ENCODE results near the gene ACACA. TPM values are rescaled to one million over a fixed set of nuclear protein-coding genes. Genes with fewer than 3 reads are reported as not detected.
"Not testable (repeated sequence)": the region's sequence is repeated elsewhere in the genome, so short reads cannot be mapped to it uniquely, and the experiment has no call there.

ACACA gene
- 39.9 TPM for polyA plus RNA-seq (ENCODE audit: insufficient read length)
- long read RNA-seq, donor 1, partial matches to known transcripts = 0 of 1 reads
- long read RNA-seq, donor 1, other reads (novel, unspliced or antisense) = 0 of 1 reads
- long read RNA-seq, donor 2, partial matches to known transcripts = 0 of 1 reads
- long read RNA-seq, donor 2, other reads (novel, unspliced or antisense) = 0 of 1 reads
- long read RNA-seq, donor 3, partial matches to known transcripts = 0 of 3 reads
- long read RNA-seq, donor 3, other reads (novel, unspliced or antisense) = 0 of 3 reads
- long read RNA-seq, donor 4 = 0 reads
- long read RNA-seq, donor 5, partial matches to known transcripts = 0 of 1 reads
- long read RNA-seq, donor 5, other reads (novel, unspliced or antisense) = 0 of 1 reads
- long read RNA-seq, donor 6, partial matches to known transcripts = 0 of 1 reads
- long read RNA-seq, donor 6, other reads (novel, unspliced or antisense) = 0 of 1 reads
- long read RNA-seq, donor 7, partial matches to known transcripts = 5 of 5 reads
- long read RNA-seq, donor 7, other reads (novel, unspliced or antisense) = 0 of 5 reads
- long read RNA-seq, donor 8 = 0 reads

DNA sequence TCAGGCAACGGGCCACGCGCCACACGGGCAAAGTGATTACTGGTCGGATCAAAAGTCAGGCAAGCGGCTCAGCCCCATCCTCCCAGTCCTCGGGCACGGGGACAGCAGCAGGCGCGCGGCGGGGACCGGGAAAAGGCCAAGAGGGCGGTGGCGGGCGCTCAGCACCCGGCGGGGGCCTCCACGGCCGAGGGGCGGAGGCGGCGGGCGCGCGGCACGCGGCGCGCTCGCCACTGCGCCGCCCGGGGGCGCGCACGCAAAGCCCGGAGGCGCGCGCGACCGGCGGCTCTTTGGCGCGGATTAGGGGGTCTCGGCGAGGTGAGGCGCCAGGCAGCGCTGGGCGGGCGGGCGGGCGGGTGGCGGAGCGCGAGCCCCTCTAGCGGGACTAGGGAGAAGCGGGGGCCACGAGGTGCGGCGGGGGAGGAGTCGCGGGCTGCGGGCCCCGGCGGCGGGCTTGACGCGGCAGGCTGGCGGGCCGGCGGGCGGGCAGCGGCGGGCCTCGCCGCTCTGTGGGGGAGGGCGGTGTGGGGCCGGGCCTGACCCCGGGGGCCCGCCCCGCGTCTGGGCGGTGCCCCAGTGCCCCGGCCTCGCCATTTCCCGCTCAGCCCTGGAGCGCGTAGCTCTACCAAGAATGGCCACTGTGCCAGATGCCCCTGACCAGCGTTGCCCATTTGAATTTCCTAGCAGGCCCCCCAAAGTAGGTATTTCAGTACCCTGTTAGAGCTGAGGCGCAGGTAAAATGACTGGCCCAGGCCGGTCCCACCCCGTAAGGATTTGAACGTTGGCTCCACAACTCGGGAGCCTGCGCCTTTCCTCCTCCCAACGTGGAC lies at the start of gene ACACA, which contains the start of gene TADA2A:
Gene ACACA, minus strand, starts transcription at position 202 of the 827 bp plus-strand sequence. CDS start 537 bp downstream, outside the sequence.
Gene TADA2A, plus strand, starts transcription at position 252 of the 827 bp plus-strand sequence. CDS start 4,480 bp downstream, outside the sequence.
- peak; percentile 68 for DNase-seq

- DNase-seq = peak; percentile 12
Measured at GRCh38 chr17:37450112-37450511, 43.5 kb upstream of the ACACA start.

DNA sequence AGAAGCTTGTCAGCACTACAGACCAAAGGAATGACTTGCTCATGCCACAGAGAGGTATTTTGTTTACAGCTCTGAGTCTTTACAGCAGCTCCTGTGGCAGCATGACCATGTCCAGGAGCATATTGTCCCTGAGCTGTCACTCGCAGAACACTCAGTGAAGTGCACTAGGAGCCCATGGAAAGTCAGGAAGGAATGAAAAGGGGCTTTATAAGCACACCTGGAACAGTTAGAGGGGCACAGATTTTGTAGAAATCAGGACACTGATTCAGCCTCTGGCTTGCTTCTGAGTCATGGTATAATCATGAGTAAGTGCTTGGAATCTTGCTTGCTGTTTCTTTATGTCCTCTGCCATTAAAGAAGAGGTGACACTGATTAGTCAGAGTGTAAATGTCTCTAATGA lies 41.0 kb upstream of the ACACA start:
- no peak for DNase-seq

GRCh38 chr17:37446027-37446426 lies 39.4 kb upstream of the ACACA start:
- DNase-seq = no peak

- DNase-seq = not testable (repeated sequence)
Measured at GRCh38 chr17:37441369-37442014, 34.9 kb upstream of the ACACA start.

GRCh38 chr17:37440424-37440823 lies 33.8 kb upstream of the ACACA start:
- no peak for DNase-seq

DNA sequence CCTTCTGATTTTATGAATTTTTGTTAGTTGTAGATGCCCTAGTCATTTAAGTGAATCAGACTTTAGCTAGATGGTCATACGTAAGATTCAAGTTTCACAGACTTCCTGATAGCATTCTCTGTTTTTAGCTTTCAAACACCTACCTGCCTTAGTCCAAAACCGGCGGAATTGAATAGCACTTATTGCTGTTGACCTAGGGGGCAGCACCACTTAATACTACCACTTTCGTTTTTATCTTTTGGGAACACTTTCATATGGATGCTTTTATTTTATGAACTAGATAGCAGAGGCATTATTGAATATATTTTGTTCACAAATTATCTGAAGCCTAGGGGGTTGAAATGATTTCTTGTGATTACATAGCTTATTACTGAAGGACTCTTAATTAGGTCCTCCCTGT lies 31.5 kb upstream of the ACACA start:
- DNase-seq = no peak

DNA sequence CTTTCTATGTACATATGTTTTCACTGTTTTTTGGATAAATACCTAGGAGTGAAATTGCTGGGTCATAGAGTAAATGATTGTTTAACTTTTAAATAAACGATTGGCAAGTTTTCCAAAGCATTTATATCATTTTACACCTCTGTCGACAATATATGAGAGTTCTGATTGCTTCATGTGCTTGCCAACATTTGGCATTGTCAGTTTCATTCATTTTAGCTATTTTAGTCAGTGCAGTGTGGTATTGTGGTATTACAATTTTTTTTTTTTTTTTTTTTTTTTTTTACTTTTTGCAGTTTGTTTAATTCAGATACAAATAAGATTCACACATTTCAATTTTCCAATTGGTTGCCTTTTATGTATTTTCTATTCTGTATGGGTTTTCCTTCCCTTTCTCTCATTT lies 26.0 kb upstream of the ACACA start:
- no peak for DNase-seq

- no peak for DNase-seq
Measured at GRCh38 chr17:37430051-37430627, 23.5 kb upstream of the ACACA start.

- DNase-seq = no peak
Measured at GRCh38 chr17:37429453-37429852, 22.8 kb upstream of the ACACA start.

- DNase-seq = no peak
Measured at GRCh38 chr17:37429039-37429438, 22.4 kb upstream of the ACACA start.

DNA sequence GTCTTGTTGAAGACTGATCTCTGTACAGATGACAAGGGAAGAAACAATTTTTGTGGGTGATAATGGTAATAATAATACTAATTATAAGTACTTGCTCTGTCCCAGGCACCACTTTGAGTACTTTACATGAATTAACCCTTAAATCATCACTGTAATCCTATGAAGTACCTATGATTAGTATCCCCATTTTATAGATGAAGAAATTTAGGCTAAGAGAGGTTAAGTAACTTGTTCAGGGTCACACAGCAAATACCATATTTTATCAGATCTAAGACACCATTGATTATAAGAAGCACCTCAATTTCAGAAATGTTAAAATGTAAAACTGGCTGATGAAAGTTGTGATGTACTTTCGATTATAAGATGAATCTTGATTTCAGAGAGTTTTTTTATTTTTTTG lies 18.6 kb upstream of the ACACA start:
- DNase-seq = no peak

GRCh38 chr17:37422971-37423625 lies 16.5 kb upstream of the ACACA start:
- DNase-seq = no peak

DNA sequence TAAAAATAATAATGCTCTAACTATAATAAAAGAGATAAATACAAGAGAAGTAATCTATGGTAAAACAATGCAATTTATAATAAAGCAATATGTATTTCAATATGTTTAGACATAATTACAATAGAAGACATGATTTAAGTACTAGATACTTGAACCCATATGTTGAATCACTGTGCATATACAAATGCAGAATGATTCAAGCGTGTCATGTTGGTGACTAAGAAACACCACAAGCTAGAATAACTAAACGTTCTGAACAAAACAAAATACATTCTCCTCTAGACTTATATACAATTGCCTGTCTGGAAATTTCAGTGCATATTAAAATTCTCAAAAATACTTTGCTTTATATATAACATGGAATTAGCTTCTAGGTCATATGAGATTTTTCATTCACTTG lies 11.2 kb upstream of the ACACA start:
- DNase-seq = no peak

DNA sequence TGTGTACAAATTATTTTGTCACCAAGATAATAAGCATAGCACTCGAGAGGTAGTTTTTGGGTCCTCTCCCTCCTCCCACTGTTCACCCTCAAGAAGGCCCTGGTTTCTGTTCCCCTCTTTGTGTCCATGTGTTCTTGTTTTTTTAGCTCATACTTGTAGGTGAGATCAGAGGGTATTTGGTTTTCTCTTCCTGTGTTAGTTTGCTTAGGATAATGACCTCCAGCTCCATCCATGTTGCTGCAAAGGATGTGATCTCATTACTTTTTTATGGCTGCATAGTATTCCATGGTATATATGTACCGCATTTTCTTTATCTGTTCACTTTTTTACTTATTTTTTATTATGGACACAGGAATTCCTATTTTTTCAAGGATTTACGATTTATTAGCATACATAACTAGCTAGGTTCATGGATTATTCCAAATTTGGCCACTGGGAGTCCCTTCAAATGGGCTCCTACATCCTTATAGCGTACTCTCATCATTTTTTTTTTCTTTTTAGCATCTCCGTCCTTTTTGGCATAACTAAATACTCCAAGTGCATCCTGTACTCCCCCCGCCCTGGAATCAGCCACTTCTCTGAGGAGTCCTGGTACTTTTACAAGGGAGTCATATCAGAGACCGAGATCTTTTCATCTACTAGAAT lies 7.4 kb upstream of the ACACA start:
- DNase-seq = no peak

DNA sequence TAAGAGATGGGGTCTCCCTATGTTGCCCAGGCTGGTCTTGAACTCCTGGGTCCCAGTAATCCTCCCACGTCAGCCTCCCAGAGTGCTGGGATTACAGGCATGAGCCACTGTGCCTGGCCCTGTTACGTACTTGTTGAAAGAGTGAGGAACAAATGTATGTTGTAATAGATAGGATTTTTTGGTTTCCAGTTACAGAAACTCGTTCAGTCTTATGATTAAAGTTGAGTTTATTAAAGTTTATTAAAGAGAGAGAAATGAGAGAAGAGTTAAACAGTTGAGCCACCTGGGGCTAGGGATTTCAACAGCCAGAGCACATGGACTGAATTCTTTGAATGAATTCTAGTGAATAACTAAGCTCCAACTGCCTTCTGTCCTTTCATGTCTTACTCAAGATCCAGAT lies 3.7 kb upstream of the ACACA start:
- no peak for DNase-seq

- DNase-seq = not testable (repeated sequence)
Measured at GRCh38 chr17:37408145-37408479, 1.5 kb upstream of the ACACA start.

DNA sequence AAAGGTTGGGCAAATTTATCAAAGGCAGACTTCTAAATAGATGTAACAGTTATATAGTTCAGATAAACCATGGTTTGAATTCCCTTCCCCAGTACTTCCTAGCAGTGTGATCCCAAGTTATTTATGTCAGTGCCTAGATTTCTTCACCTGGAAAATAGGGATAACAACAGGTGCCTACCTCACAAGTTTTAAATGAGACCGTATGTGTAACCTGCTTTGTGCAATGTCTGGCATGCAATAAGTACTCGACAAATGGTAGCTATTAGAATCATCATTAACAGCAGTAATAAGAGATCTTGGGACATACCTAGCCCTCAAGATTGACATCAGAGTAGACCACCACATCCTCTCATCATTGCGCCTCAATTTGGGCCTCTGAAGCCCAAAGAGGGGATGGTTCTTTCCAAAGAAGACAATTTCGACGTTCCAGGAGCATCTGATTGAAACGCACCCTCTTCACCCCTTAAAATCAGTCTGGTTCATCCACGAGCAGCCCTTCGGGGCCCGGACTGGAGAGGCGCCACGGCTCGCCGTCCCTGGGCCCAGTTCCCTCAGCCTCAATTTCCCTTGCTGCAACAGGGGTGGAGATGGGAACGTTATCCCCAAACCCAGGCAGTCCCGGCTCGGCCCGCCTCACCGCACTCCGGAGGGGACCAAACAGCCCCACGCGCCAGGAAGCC lies 541 bp downstream of the ACACA start:
- peak; percentile 7 for DNase-seq

DNA sequence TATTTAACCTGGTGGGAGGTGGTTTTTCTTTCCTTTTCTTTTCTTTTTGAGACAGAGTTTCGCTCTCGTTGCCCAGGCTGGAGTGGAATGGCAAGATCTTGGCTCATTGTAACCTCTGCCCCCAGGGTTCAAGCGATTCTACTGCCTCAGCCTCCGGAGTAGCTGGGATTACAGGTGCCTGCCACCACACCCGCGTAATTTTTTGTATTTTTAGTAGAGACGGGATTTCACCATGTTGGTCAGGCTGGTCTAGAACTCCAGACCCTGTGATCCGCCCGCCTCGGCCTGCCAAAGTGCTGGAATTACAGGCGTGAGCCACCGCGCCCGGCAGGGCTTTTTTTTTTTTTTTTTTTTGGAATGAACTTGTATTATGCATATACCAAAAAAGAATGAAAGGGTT lies 1.1 kb downstream of the ACACA start:
- DNase-seq = not testable (repeated sequence)

DNA sequence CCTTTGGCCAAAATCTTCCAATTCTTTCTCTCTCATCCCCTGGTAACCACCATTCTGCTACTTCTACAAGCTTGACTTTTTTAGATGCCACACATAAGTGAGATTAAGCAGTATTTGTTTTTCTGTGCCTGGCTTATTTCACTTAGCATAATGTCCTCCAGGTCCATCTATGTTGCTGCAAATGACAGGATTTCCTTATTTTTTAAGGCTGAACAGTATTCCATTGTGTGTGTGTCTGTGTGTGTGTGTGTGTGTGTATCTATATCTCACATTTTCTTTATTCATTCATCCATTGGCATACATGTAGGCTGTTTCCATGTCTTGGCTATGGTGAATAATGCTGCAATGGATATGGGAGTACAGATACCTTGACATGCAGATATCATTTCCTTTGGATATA lies 6.1 kb downstream of the ACACA start:
- no peak for DNase-seq
